K562 (cell line): Measurements from ENCODE around the gene CLSTN2. TPM values are rescaled to one million over a fixed set of nuclear protein-coding genes. Genes with fewer than 3 reads are reported as not detected.

Experiments used
- ATAC-seq: fragments of 200-7000 bp; cut with Tn5 transposase; 3 replicates; pipeline ENCODE4 v1.9.1; 2020; ENCODE audit warnings: moderate library complexity
- BruUV-seq: library from RNA; stranded (reverse); fragments of 400-500 nt; replicated peaks from 2 replicates; lab custom pipeline; 2021; lab: Mats Ljungman, UMichigan
- CTCF ChIA-PET: fragments of 300-600 bp; formaldehyde crosslinking; extraction: SDS; loops from one replicate; lab custom pipeline; 2021; ENCODE audit warnings: low intra/inter-chr PET ratio; lab: Yijun Ruan, JAX
- POLR2A ChIA-PET: fragments of 300-600, 350-650 bp; sonication (Branson Sonifier 250); formaldehyde crosslinking; extraction: SDS; loops from one replicate; lab custom pipeline; 2021; ENCODE audit warnings: antibody characterized with exemption, inconsistent platforms; lab: Yijun Ruan, JAX
- DNase-seq, 4 experiments: peaks; one replicate each; pipeline versions ENCODE4 v3.0.0 to v3.0.0-alpha.2; 2011 to 2018; ENCODE audit warnings: low spot score in 3 of 4, mixed read lengths in 3 of 4; ENCODE audit errors: extremely low read depth in 1 of 4
- FAIRE-seq: peaks from 2 replicates; lab custom pipeline; 2011; peaks lifted over from hg19 to GRCh38; lab: Jason Lieb, UNC
- H2AFZ ChIP-seq: 2 replicates; pipeline ENCODE4 v1.6.0; 2011; ENCODE audit warnings: low read depth, low read length, control low read depth, inconsistent platforms
- H3K27ac ChIP-seq: fragments of 200-600 bp; 3 replicates; pipeline ENCODE4 v1.8.0; 2011; ENCODE audit warnings: low read depth, mild to moderate bottlenecking, control low read depth, inconsistent platforms, low read length, moderate library complexity, mixed read lengths; ENCODE audit errors: extremely low read depth
- H3K27me3 ChIP-seq, 2 experiments: fragments of 300-600 bp in 1 of 2; 2 replicates in 1 of 2; 3 replicates in 1 of 2; pipeline versions ENCODE4 v1.6.0 to v1.8.0; 2011; ENCODE audit warnings: inconsistent platforms in 2 of 2, low read length in 2 of 2, mild to moderate bottlenecking in 1 of 2, mixed read lengths in 1 of 2, moderate library complexity in 1 of 2; ENCODE audit not compliant: control insufficient read depth in 2 of 2, insufficient read depth in 2 of 2
- H3K36me3 ChIP-seq: fragments of 300-600 bp; 3 replicates; pipeline ENCODE4 v1.8.0; 2011; ENCODE audit warnings: mild to moderate bottlenecking, low read length, inconsistent platforms; ENCODE audit not compliant: control insufficient read depth, insufficient read depth
- H3K4me1 ChIP-seq, 2 experiments: fragments of 200-600 bp in 1 of 2; replicated peaks in 1 of 2; 2 replicates in 1 of 2; 3 replicates in 1 of 2; pipeline versions ENCODE4 v1.5.1 to v1.8.0; 2011; ENCODE audit warnings: inconsistent platforms in 2 of 2, low read length in 2 of 2, mild to moderate bottlenecking in 1 of 2, mixed read lengths in 1 of 2, moderate library complexity in 1 of 2; ENCODE audit not compliant: control insufficient read depth in 2 of 2, insufficient read depth in 2 of 2
- H3K4me2 ChIP-seq: 2 replicates; pipeline ENCODE4 v1.6.1; 2011; ENCODE audit warnings: low read length, control low read depth, inconsistent platforms, mixed read lengths; ENCODE audit not compliant: insufficient read depth
- H3K4me3 ChIP-seq: fragments of 200-600 bp; sonication (generic), shearing (Covaris generic); 2 replicates; pipeline ENCODE4 v1.5.1; 2016; ENCODE audit warnings: control low read depth, inconsistent platforms
- H3K79me2 ChIP-seq: fragments of 200-600 bp; 3 replicates; pipeline ENCODE4 v1.8.0; 2011; ENCODE audit warnings: low read length, inconsistent platforms; ENCODE audit not compliant: control insufficient read depth, insufficient read depth
- H3K9ac ChIP-seq, 2 experiments: 2 replicates each; pipeline versions ENCODE4 v1.6.0 to v1.6.1; 2011; ENCODE audit warnings: low read depth in 2 of 2, low read length in 2 of 2, control low read depth in 1 of 2, inconsistent platforms in 1 of 2, mild to moderate bottlenecking in 1 of 2, mixed read lengths in 1 of 2; ENCODE audit not compliant: insufficient read depth in 1 of 2
- H3K9me1 ChIP-seq: one replicate; pipeline ENCODE4 v1.6.0; 2011; ENCODE audit warnings: inconsistent platforms, mild to moderate bottlenecking, low read length, moderate library complexity; ENCODE audit not compliant: control insufficient read depth, insufficient read depth
- H3K9me3 ChIP-seq: replicated peaks from 2 replicates; pipeline ENCODE4 v1.5.1; 2011; ENCODE audit warnings: low read depth, low read length, inconsistent platforms; ENCODE audit not compliant: control insufficient read depth, insufficient read depth
- H4K20me1 ChIP-seq: replicated peaks from 2 replicates; pipeline ENCODE4 v1.6.1; 2011; ENCODE audit warnings: low read length, inconsistent platforms, mixed read lengths; ENCODE audit not compliant: control insufficient read depth, insufficient read depth
- ARID2 ChIP-seq: fragments of 450-650 bp; IDR thresholded peaks from 2 replicates; pipeline ENCODE4 v1.6.1; 2017; ENCODE audit warnings: antibody characterized with exemption, mild to moderate bottlenecking
- COPS2 ChIP-seq: fragments of 450-650 bp; conservative IDR thresholded peaks from 2 replicates; pipeline ENCODE4 v1.6.1; 2016; ENCODE audit warnings: mild to moderate bottlenecking, moderate library complexity
- DPF2 ChIP-seq: fragments of 450-650 bp; IDR thresholded peaks from 2 replicates; pipeline ENCODE4 v1.6.1; 2016
- ETS1 ChIP-seq: conservative IDR thresholded peaks from 2 replicates; pipeline ENCODE4 v1.6.1; 2011; ENCODE audit warnings: low read depth, mild to moderate bottlenecking, low read length; ENCODE audit not compliant: control insufficient read depth
- HDAC6 ChIP-seq: IDR thresholded peaks from 2 replicates; pipeline ENCODE4 v1.6.1; 2012; ENCODE audit warnings: low read depth, mild to moderate bottlenecking, control low read depth, inconsistent platforms, low read length, moderate library complexity
- HMG20A ChIP-seq: fragments of 450-650 bp; formaldehyde crosslinking; conservative IDR thresholded peaks from 2 replicates; pipeline ENCODE4 v1.4.0; 2020; ENCODE audit warnings: mild to moderate bottlenecking, mixed read lengths
- PKNOX1 ChIP-seq: fragments of 450-650 bp; IDR thresholded peaks from 2 replicates; pipeline ENCODE4 v1.6.1; 2016
- SMARCA4 ChIP-seq: fragments of 450-650 bp; IDR thresholded peaks from 2 replicates; pipeline ENCODE4 v1.6.1; 2016
- THRA ChIP-seq: fragments of 450-650 bp; IDR thresholded peaks from 2 replicates; pipeline ENCODE4 v1.6.1; 2017; ENCODE audit warnings: mild to moderate bottlenecking, moderate library complexity
- ZNF23 ChIP-seq: fragments of 250-450 bp; sonication (Bioruptor Pico); IDR thresholded peaks from 2 replicates; pipeline ENCODE4 v1.4.0; 2020; ENCODE audit warnings: mild to moderate bottlenecking
- ZNF318 ChIP-seq, 2 experiments: fragments of 450-650 bp; IDR thresholded peaks; 2 replicates each; pipeline ENCODE4 v1.6.1; 2016; ENCODE audit warnings: mild to moderate bottlenecking in 2 of 2, borderline replicate concordance in 1 of 2, low read depth in 1 of 2, moderate library complexity in 1 of 2
- ZNF695 ChIP-seq: fragments of 450-650 bp; formaldehyde crosslinking; IDR thresholded peaks from 2 replicates; pipeline ENCODE4 v1.4.0; 2020; ENCODE audit warnings: mild to moderate bottlenecking, moderate library complexity
- WGBS: fragments of 100-300 bp; shearing (Covaris generic); methylation state at CpG from one replicate; pipeline ENCODE4 v1.1.6; 2016; ENCODE audit warnings: low coverage, mixed read lengths; ENCODE audit not compliant: insufficient coverage; ENCODE audit errors: missing lambda C conversion rate; 5-methylcytosine and 5-hydroxymethylcytosine counted together
- in situ Hi-C: fragments of 300-500 bp; cut with MboI; formaldehyde crosslinking; loops from 4 replicates; pipeline ENCODE4 v1.15.0; 2018; ENCODE audit warnings: inconsistent platforms, mixed read lengths
- intact Hi-C: fragments of 100-400 bp; cut with micrococcal nuclease; formaldehyde crosslinking; loops from 2 replicates; pipeline ENCODE4 v1.14.2; 2022
- polyA plus RNA-seq, 8 experiments: library from polyadenylated mRNA; depleted of rRNA in 4 of 8; stranded (reverse) in 5 of 8; unstranded in 3 of 8; fragments of >200 nt; fragmentation: Nextera tagmentation in 2 of 8; fragmentation: Illumina TruSeq in 1 of 8; extraction: Ambion mirVana in 2 of 8; extraction: Trizol in 1 of 8; gene quantifications; 2 replicates each; pipeline versions ENCODE4 v1.2.1 to v1.2.3, GENCODE V29; 2011 to 2014; ENCODE audit warnings: inconsistent platforms in 1 of 8, missing spikeins in 1 of 8
- total RNA-seq, 7 experiments: library from RNA; depleted of rRNA in 6 of 7; stranded (reverse); fragments of >200 nt in 6 of 7; fragmentation: Illumina TruSeq in 2 of 7; extraction: Trizol in 2 of 7; gene quantifications; 2 replicates each; pipeline versions ENCODE4 v1.2.1 to v1.2.3, GENCODE V29; 2011 to 2021; ENCODE audit warnings: low replicate concordance in 1 of 7

CLSTN2 gene
- total and polyA plus RNA-seq, 9 of the 15 experiments (the other 6 are each of a cell fraction or from before 2014, with no cell fraction given): 0.02 to 0.04 (median 0.04) TPM; not detected in 6

- H3K9me3 ChIP-seq: no peaks in the 10 kb centered on the region
- H3K36me3 ChIP-seq: no peaks in the 10 kb centered on the region
- H4K20me1 ChIP-seq: no peaks in the 10 kb centered on the region
- H3K4me2 ChIP-seq: no peak overlapping the region
- H3K27me3 ChIP-seq: no peaks in the 10 kb centered on the region
- FAIRE-seq (no peak), DNase-seq (no peak), ATAC-seq (no peak)
- no peak overlapping the region for H3K4me3 ChIP-seq
- POLR2A ChIA-PET: interaction anchor here (1.2 kb wide), 1 partner anchor 25 kb away, joined by 3 read pairs; no protein-coding TSS in a partner anchor
- H2AFZ ChIP-seq: no peak overlapping the region
- CTCF ChIA-PET: no interaction called here
- WGBS: 6% methylated on average over 2 of the region's 2 CpGs
- H3K79me2 ChIP-seq: no peaks in the 10 kb centered on the region
- intact Hi-C loops: no loop called here
- H3K4me1 ChIP-seq: peaks cover 0 to 2% of the 10 kb centered on the region in 2 experiments; a peak in 1 of 5 replicates
- peaks cover 3% of the 10 kb centered on the region for H3K9me1 ChIP-seq
- no peak overlapping the region for H3K27ac ChIP-seq
- no peak overlapping the region for H3K9ac ChIP-seq
- in situ Hi-C loops: no loop called here
- no TSS peak for BruUV-seq
- TF ChIP-seq PKNOX1 (no peak), HDAC6 (no peak), HMG20A (no peak), ARID2 (no peak), SMARCA4 (no peak), THRA (no peak), ZNF318 (IDR thresholded peaks at IDR 0.05; ENCODE audit: borderline replicate concordance in 1 of 2, low read depth in 1 of 2) (no peak), ZNF695 (CRISPR knock-in tag) (no peak), ETS1 (no peak), DPF2 (no peak), COPS2 (no peak), ZNF23 (CRISPR knock-in tag) (no peak)
Observed at GRCh38 chr3:140597792-140598191, 662.8 kb downstream of the CLSTN2 start.
